H1 (cell line): ENCODE measurements around the gene SERTAD2. TPM values are rescaled to one million over a fixed set of nuclear protein-coding genes. Genes with fewer than 3 reads are reported as not detected.

ENCODE experiments used
- CTCF ChIA-PET: fragments of 300-600 bp; sonication (Branson Sonifier 250); formaldehyde crosslinking; loops from one replicate; lab custom pipeline; 2021; ENCODE audit not compliant: partially characterized antibody; lab: Charles Lee
- POLR2A ChIA-PET: fragments of 300-600 bp; sonication (Branson Sonifier 250); formaldehyde crosslinking; loops from one replicate; lab custom pipeline; 2021; ENCODE audit warnings: inconsistent platforms; ENCODE audit not compliant: partially characterized antibody; lab: Charles Lee
- DNase-seq, 2 experiments: peaks; one replicate each; pipeline versions ENCODE4 v3.0.0 to v3.0.0-alpha.2; 2010 to 2022; ENCODE audit warnings: low spot score in 2 of 2, low read depth in 1 of 2, mixed read lengths in 1 of 2
- FAIRE-seq: peaks from 2 replicates; lab custom pipeline; 2011; peaks lifted over from hg19 to GRCh38; lab: Jason Lieb, UNC
- H2AFZ ChIP-seq: 2 replicates; pipeline ENCODE4 v1.8.1; 2012; ENCODE audit warnings: low read length, inconsistent platforms
- H2AK5ac ChIP-seq: 2 replicates; pipeline ENCODE4 v1.6.1; 2013; ENCODE audit warnings: low read depth, low read length
- H2BK120ac ChIP-seq: replicated peaks from 2 replicates; pipeline ENCODE3; 2013; ENCODE audit warnings: low read depth, low read length, inconsistent platforms
- H2BK12ac ChIP-seq: 2 replicates; pipeline ENCODE4 v1.6.1; 2013; ENCODE audit warnings: low read depth, low read length
- H2BK15ac ChIP-seq: 2 replicates; pipeline ENCODE4 v1.6.1; 2013; ENCODE audit warnings: low read length
- H2BK20ac ChIP-seq: 2 replicates; pipeline ENCODE4 v1.6.1; 2013; ENCODE audit warnings: low read length
- H2BK5ac ChIP-seq: 2 replicates; pipeline ENCODE4 v1.6.1; 2013; ENCODE audit warnings: low read depth, low read length
- H3K14ac ChIP-seq: 2 replicates; pipeline ENCODE4 v1.6.1; 2013; ENCODE audit warnings: inconsistent platforms; ENCODE audit not compliant: insufficient read length
- H3K18ac ChIP-seq: 2 replicates; pipeline ENCODE4 v1.6.1; 2013; ENCODE audit warnings: low read length; ENCODE audit errors: extremely low read depth
- H3K23ac ChIP-seq: 2 replicates; pipeline ENCODE4 v1.6.1; 2013; ENCODE audit warnings: inconsistent platforms; ENCODE audit not compliant: insufficient read length
- H3K23me2 ChIP-seq: 2 replicates; pipeline ENCODE4 v1.6.1; 2013; ENCODE audit warnings: low read depth, low read length
- H3K27ac ChIP-seq: 2 replicates; pipeline ENCODE4 v1.6.1; 2011; ENCODE audit warnings: low read depth, low read length, inconsistent platforms
- H3K27me3 ChIP-seq, 4 experiments: replicated peaks in 1 of 4; 1 replicate in 1 of 4; 2 replicates in 3 of 4; pipeline versions ENCODE4 v1.6.1 to v1.8.1; 2011 to 2013; ENCODE audit warnings: low read length in 3 of 4, mild to moderate bottlenecking in 3 of 4, inconsistent platforms in 2 of 4, mixed read lengths in 2 of 4, moderate library complexity in 1 of 4; ENCODE audit not compliant: control insufficient read depth in 3 of 4, insufficient read depth in 3 of 4; ENCODE audit errors: extremely low read depth in 1 of 4
- H3K36me3 ChIP-seq, 4 experiments: 2 replicates each; pipeline versions ENCODE4 v1.6.1 to v1.8.1; 2011 to 2013; ENCODE audit warnings: mild to moderate bottlenecking in 4 of 4, low read length in 3 of 4, moderate library complexity in 2 of 4, control low read depth in 1 of 4, inconsistent platforms in 1 of 4; ENCODE audit not compliant: insufficient read depth in 4 of 4, control insufficient read depth in 2 of 4
- H3K4ac ChIP-seq: replicated peaks from 2 replicates; pipeline ENCODE3; 2013; ENCODE audit warnings: low read length, low read depth, mixed read lengths, inconsistent platforms; ENCODE audit not compliant: insufficient read length
- H3K4me1 ChIP-seq, 4 experiments: replicated peaks in 1 of 4; 1 replicate in 1 of 4; 2 replicates in 3 of 4; pipeline versions ENCODE4 v1.6.1 to v1.8.1; 2011 to 2013; ENCODE audit warnings: low read length in 3 of 4, inconsistent platforms in 2 of 4, mixed read lengths in 1 of 4; ENCODE audit not compliant: insufficient read depth in 4 of 4, control insufficient read depth in 3 of 4
- H3K4me2 ChIP-seq, 2 experiments: 2 replicates each; pipeline versions ENCODE4 v1.6.1 to v1.8.1; 2011 to 2013; ENCODE audit warnings: low read depth in 2 of 2, low read length in 2 of 2, control low read depth in 1 of 2, inconsistent platforms in 1 of 2, mild to moderate bottlenecking in 1 of 2; ENCODE audit not compliant: insufficient read depth in 1 of 2
- H3K4me3 ChIP-seq, 4 experiments: fragments of 200-600, 300-600 bp in 1 of 4; sonication (generic), shearing (Covaris generic), sonication (Bioruptor Twin) in 1 of 4; 2 replicates each; pipeline versions ENCODE4 v1.5.1 to v1.8.1; 2011 to 2016; ENCODE audit warnings: low read length in 4 of 4, low read depth in 3 of 4, control low read depth in 2 of 4, inconsistent platforms in 2 of 4, mild to moderate bottlenecking in 2 of 4, mixed read lengths in 1 of 4, moderate library complexity in 1 of 4; ENCODE audit not compliant: insufficient read depth in 2 of 4; ENCODE audit errors: extremely low read depth in 1 of 4
- H3K56ac ChIP-seq: replicated peaks from 2 replicates; pipeline ENCODE3; 2013; ENCODE audit warnings: low read depth, mild to moderate bottlenecking, mixed read lengths, low read length, inconsistent platforms; ENCODE audit not compliant: insufficient read length
- H3K79me1 ChIP-seq: 2 replicates; pipeline ENCODE4 v1.6.1; 2013; ENCODE audit warnings: low read depth, low read length, control low read depth
- H3K79me2 ChIP-seq, 2 experiments: 2 replicates each; pipeline versions ENCODE4 v1.6.1 to v1.8.1; 2012 to 2013; ENCODE audit warnings: low read length in 2 of 2, mild to moderate bottlenecking in 2 of 2, inconsistent platforms in 1 of 2; ENCODE audit not compliant: insufficient read depth in 2 of 2, control insufficient read depth in 1 of 2
- H3K9ac ChIP-seq, 4 experiments: replicated peaks in 1 of 4; 1 replicate in 1 of 4; 2 replicates in 3 of 4; pipeline versions ENCODE4 v1.6.1 to v1.8.1; 2011 to 2013; ENCODE audit warnings: low read depth in 3 of 4, low read length in 3 of 4, control low read depth in 2 of 4, mild to moderate bottlenecking in 2 of 4, moderate library complexity in 2 of 4, inconsistent platforms in 1 of 4; ENCODE audit errors: extremely low read depth in 1 of 4
- H3K9me3 ChIP-seq, 2 experiments: 2 replicates each; pipeline versions ENCODE4 v1.6.1 to v1.8.1; 2012 to 2013; ENCODE audit warnings: mild to moderate bottlenecking in 2 of 2, moderate library complexity in 2 of 2, control low read depth in 1 of 2, inconsistent platforms in 1 of 2, low read depth in 1 of 2, low read length in 1 of 2, mixed read lengths in 1 of 2; ENCODE audit not compliant: insufficient read depth in 2 of 2
- H4K20me1 ChIP-seq, 2 experiments: replicated peaks in 1 of 2; 2 replicates each; pipeline versions ENCODE3 to v1.8.1; 2011 to 2013; ENCODE audit warnings: inconsistent platforms in 2 of 2, low read length in 2 of 2, mild to moderate bottlenecking in 1 of 2; ENCODE audit not compliant: insufficient read depth in 2 of 2, control insufficient read depth in 1 of 2
- H4K5ac ChIP-seq: 2 replicates; pipeline ENCODE4 v1.6.1; 2013; ENCODE audit warnings: low read length, low read depth, mixed read lengths, inconsistent platforms; ENCODE audit not compliant: insufficient read length
- H4K8ac ChIP-seq: 2 replicates; pipeline ENCODE4 v1.8.0; 2013; ENCODE audit warnings: mild to moderate bottlenecking, moderate library complexity, low read length, inconsistent platforms; ENCODE audit not compliant: insufficient read depth; ENCODE audit errors: extremely low read depth
- H4K91ac ChIP-seq: replicated peaks from 2 replicates; pipeline ENCODE3; 2013; ENCODE audit warnings: low read length, mixed read lengths, inconsistent platforms; ENCODE audit not compliant: insufficient read length
- RAD21 ChIP-seq, 2 experiments: IDR thresholded peaks in 1 of 2; conservative IDR thresholded peaks in 1 of 2; 2 replicates each; pipeline ENCODE4 v1.6.1; 2011; ENCODE audit warnings: low read depth in 2 of 2, low read length in 2 of 2, improper control_type of control experiment in 1 of 2, inconsistent platforms in 1 of 2, mild to moderate bottlenecking in 1 of 2, moderate library complexity in 1 of 2
- SIN3A ChIP-seq, 2 experiments: IDR thresholded peaks in 1 of 2; conservative IDR thresholded peaks in 1 of 2; 2 replicates each; pipeline ENCODE4 v1.6.1; 2011 to 2012; ENCODE audit warnings: low read length in 2 of 2, improper control_type of control experiment in 1 of 2, low read depth in 1 of 2, mild to moderate bottlenecking in 1 of 2
- YY1 ChIP-seq: IDR thresholded peaks from 2 replicates; pipeline ENCODE4 v1.6.1; 2011; ENCODE audit warnings: low read depth, mild to moderate bottlenecking, low read length
- WGBS, 2 experiments: shearing (Covaris generic) in 1 of 2; methylation state at CpG; one replicate each; pipeline versions ENCODE4 v1.1.6 to v1.1.7; 2013 to 2015; ENCODE audit warnings: low lambda C conversion rate in 2 of 2, mixed read lengths in 2 of 2, inconsistent platforms in 1 of 2, low coverage in 1 of 2, missing lambda C conversion rate in 1 of 2; ENCODE audit not compliant: insufficient replicate concordance in 2 of 2, insufficient coverage in 1 of 2, insufficient read length in 1 of 2; ENCODE audit errors: extremely low coverage in 1 of 2, missing lambda C conversion rate in 1 of 2; 5-methylcytosine and 5-hydroxymethylcytosine counted together
- polyA plus RNA-seq, 7 experiments: library from polyadenylated mRNA; depleted of rRNA in 3 of 7; stranded (reverse) in 5 of 7; unstranded in 2 of 7; fragments of >200 nt in 5 of 7; fragments of 200-250 nt in 2 of 7; gene quantifications; 1 replicate in 5 of 7; 2 replicates in 1 of 7; 4 replicates in 1 of 7; pipeline versions ENCODE4 v1.2.1 to v1.2.3, GENCODE V29; 2011 to 2013; ENCODE audit warnings: missing spikeins in 2 of 7, mixed read lengths in 2 of 7
- total RNA-seq: library from RNA; stranded (reverse); fragmentation: NEBNext Ultra II Directional; extraction: Animal tissue kit (Norgen Biotek cat#: 25700); gene quantifications from 2 replicates; pipeline ENCODE4 v1.2.1, GENCODE V29; 2021
- TF ChIP-seq, protein P1 (sequence below): IDR thresholded peaks from 2 replicates; pipeline ENCODE4 v1.6.1; 2011; ENCODE audit warnings: low read length, improper control_type of control experiment
- TF ChIP-seq, protein P2 (sequence below), 3 experiments: IDR thresholded peaks; 1 replicate in 2 of 3; 2 replicates in 1 of 3; pipeline versions ENCODE4 v1.5.1 to v1.6.1; 2011; ENCODE audit warnings: low read length in 3 of 3, mild to moderate bottlenecking in 3 of 3, inconsistent platforms in 2 of 3, low read depth in 1 of 3, moderate library complexity in 1 of 3; ENCODE audit not compliant: insufficient read depth in 1 of 3; ENCODE audit errors: control extremely low read depth in 1 of 3

Gene SERTAD2
- total and polyA plus RNA-seq, 2 of the 8 experiments (the other 6 are each of a cell fraction or from before 2014, with no cell fraction given): 2.9 to 4.5 TPM

DNA sequence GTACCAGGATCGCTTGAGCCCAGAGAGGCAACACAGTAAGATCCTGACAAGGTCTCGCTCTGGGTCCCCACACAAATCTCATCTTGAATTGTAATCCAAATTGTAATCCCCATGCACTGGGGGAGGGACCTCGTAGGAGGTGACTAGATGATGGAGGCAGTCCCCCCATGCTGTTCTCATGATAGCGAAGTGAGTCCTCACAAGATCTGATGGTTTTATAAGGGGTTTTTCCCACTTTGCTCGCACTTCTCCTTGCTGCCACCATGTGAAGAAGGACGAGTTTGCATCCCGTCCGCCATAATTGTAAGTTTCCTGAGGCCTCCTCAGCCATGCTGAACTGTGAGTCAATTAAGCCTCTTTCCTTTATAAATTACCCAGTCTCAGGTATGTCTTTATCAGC lies 46.0 kb upstream of the SERTAD2 start:
- H2BK120ac ChIP-seq: no peak overlapping the region
- no peak overlapping the region for H3K4me3 ChIP-seq
- peak; percentile 28 for FAIRE-seq
- H3K9ac ChIP-seq: no peak overlapping the region
- no peak overlapping the region for H3K14ac ChIP-seq
- H2BK15ac ChIP-seq: no peak overlapping the region
- H4K91ac ChIP-seq: no peak overlapping the region
- H2BK20ac ChIP-seq: no peak overlapping the region
- no peak overlapping the region for H3K23ac ChIP-seq
- no peak overlapping the region for H2AFZ ChIP-seq
- no peak for DNase-seq
- POLR2A ChIA-PET: no interaction called here
- no peak overlapping the region for H2BK5ac ChIP-seq
- H3K4me2 ChIP-seq: no peak overlapping the region
- CTCF ChIA-PET: no interaction called here
- no peaks in the 10 kb centered on the region for H3K9me3 ChIP-seq
- WGBS, 2 experiments: 88% methylated on average over 8 of the region's 8 CpGs; no CpG with 5 or more reads in 1 of the 2 experiments
- TF ChIP-seq, protein P1, sequence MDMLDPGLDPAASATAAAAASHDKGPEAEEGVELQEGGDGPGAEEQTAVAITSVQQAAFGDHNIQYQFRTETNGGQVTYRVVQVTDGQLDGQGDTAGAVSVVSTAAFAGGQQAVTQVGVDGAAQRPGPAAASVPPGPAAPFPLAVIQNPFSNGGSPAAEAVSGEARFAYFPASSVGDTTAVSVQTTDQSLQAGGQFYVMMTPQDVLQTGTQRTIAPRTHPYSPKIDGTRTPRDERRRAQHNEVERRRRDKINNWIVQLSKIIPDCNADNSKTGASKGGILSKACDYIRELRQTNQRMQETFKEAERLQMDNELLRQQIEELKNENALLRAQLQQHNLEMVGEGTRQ: no peak
- peak in 1 of 2 experiments; percentile 34; a peak in 3 of 4 replicates for TF ChIP-seq RAD21 (IDR thresholded peaks at IDR 0.05 in 1 of 2, conservative IDR thresholded peaks at IDR 0.05 in 1 of 2; ENCODE audit: low read depth in 2 of 2, low read length in 2 of 2)
- TF ChIP-seq, protein P2, sequence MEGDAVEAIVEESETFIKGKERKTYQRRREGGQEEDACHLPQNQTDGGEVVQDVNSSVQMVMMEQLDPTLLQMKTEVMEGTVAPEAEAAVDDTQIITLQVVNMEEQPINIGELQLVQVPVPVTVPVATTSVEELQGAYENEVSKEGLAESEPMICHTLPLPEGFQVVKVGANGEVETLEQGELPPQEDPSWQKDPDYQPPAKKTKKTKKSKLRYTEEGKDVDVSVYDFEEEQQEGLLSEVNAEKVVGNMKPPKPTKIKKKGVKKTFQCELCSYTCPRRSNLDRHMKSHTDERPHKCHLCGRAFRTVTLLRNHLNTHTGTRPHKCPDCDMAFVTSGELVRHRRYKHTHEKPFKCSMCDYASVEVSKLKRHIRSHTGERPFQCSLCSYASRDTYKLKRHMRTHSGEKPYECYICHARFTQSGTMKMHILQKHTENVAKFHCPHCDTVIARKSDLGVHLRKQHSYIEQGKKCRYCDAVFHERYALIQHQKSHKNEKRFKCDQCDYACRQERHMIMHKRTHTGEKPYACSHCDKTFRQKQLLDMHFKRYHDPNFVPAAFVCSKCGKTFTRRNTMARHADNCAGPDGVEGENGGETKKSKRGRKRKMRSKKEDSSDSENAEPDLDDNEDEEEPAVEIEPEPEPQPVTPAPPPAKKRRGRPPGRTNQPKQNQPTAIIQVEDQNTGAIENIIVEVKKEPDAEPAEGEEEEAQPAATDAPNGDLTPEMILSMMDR (IDR thresholded peaks at IDR 0.05; ENCODE audit: control extremely low read depth in 1 of 3, insufficient read depth in 1 of 3, low read depth in 1 of 3, low read length in 3 of 3): peak; percentile 16 to 26 (median 24); a peak in 3 of 4 replicates
- TF ChIP-seq YY1: peak; percentile 28; the same call in 1 of the 2 replicates
- TF ChIP-seq SIN3A (conservative IDR thresholded peaks at IDR 0.05 in 1 of 2, IDR thresholded peaks at IDR 0.05 in 1 of 2; ENCODE audit: low read depth in 1 of 2, low read length in 2 of 2): no peak
- H2AK5ac ChIP-seq: no peak overlapping the region
- no peaks in the 10 kb centered on the region for H3K79me2 ChIP-seq
- H3K18ac ChIP-seq: no peak overlapping the region
- H3K4me1 ChIP-seq: peaks cover 0 to 7% (median 0%) of the 10 kb centered on the region in 4 experiments; a peak in 1 of 7 replicates
- H4K8ac ChIP-seq: no peak overlapping the region
- no peak overlapping the region for H3K56ac ChIP-seq
- H3K79me1 ChIP-seq: no peaks in the 10 kb centered on the region
- no peaks in the 10 kb centered on the region for H4K20me1 ChIP-seq
- H3K27ac ChIP-seq: no peak overlapping the region
- H4K5ac ChIP-seq: no peak overlapping the region
- no peaks in the 10 kb centered on the region for H3K27me3 ChIP-seq
- H2BK12ac ChIP-seq: no peak overlapping the region
- no peaks in the 10 kb centered on the region for H3K23me2 ChIP-seq
- no peaks in the 10 kb centered on the region for H3K36me3 ChIP-seq
- H3K4ac ChIP-seq: no peak overlapping the region
